NCI-H1417 (cell line): ENCODE results near the gene GJD3.
"Not testable (repeated sequence)": the region's sequence is repeated elsewhere in the genome, so short reads cannot be mapped to it uniquely, and the experiment has no call there.

ENCODE experiments used
- DNase-seq, 3 experiments: peaks; one replicate each; lab custom pipeline; 2025; lab: John Stamatoyannopoulos, UW

Gene GJD3

GRCh38 chr17:40367728-40368127, 3.2 kb upstream of the GJD3 start:
- not testable (repeated sequence) for DNase-seq

DNA sequence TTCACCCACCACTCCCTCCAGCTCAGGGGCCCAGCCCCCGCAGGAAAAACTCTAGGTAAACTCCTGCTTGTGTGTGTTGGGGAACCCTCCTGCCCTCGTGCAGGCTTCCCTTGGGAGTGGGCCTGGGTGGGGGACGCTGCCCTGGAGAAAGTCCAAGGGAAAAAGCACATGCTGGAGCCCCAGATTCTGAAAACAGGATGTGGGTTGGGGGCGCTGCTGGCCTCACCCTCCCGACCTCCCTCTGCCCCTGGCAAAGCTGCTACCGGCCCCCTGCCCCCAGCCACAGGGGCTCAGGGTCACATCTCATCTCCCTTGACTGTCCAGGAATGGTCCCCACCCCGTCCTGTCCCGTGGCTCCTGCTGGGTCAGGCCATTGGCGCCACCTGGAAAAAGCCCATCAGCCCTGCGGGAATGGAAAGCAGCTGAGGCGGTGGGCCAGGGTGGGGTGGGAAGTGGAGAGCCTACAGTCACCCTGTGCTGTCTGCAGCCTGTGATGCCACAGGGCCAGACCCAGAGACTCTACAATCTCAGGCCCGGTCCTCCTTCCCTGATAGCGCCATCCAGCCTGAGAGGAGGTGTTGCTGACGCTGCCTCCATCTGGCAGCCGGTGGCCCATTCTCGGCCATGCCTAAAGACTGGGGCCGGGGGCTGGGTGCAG, 2.5 kb upstream of the GJD3 start:
- DNase-seq = no peak

DNA sequence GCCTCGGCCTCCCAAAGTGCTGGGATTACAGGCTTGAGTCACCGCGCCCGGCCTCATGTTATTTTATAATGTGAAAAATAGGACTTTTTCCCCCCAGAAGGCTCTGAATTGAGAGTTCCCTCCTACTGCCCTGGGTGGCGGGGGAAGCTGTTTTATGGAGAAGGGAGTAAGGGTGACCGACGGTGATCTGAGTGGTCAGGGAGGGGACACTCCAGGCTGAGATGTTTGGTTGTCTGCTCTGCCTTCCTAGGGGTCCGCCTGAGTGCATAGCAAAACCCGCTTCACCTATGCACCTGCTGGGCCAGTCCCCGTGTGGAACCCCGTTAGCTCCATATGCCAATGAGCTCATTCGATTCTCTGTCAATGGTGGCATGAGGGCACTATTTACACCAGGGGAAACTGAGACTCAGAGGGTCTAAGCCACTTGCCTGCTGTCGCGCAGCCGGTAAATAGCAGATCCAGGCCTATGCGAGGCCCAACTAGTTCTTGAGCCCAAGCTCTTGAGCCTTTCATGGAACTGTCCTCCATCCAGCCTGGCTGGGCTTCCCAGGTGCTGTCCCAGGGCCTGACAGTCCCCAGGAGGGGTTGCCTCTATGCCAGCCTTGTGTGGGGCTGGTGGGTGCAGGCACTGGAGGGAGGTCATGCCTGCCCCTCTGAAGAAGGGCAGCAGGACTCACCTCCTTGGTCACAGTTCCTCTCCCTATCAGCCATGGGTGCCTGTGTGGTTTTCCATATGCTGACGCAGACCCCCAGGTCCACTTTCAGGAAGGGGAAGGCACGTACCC, 1.7 kb upstream of the GJD3 start:
- DNase-seq = no peak

- DNase-seq = no peak
Measured at GRCh38 chr17:40364906-40365305, 369 bp upstream of the GJD3 start.

DNA sequence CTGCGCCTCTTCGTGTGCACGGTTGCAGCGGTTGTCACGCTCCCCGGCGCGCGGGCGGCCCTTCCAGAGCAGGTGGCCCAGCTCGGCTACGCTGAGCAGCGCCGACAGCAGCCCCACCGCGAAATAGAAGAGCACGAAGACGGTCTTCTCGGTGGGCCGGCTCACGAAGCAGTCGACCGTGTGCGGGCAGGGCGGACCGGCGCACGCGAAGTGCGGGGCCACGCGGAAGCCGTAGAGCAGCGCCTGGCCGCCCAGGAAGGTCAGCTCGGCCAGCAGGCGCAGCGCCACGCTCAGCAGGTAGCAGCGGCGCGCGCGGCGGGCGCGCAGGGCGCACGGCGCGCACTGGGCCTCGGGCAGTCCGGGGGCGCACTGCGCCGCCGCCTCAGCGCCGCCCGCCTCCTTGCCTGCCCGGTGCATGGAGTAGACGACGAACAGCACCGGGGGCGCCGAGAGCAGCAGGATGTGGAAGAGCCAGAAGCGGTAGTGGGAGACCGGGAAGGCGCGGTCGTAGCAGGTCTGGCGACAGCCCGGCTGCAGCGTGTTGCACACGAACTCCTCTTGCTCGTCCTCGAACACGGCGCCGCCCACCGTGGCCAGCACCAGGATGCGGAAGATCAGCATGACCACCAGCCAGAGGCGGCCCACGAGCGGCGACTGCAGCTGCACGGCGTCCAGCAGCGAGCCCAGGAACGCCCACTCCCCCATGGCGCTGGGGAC, 1.3 kb downstream of the GJD3 start:
- DNase-seq = peak; percentile 16 to 76 (median 68)

DNA sequence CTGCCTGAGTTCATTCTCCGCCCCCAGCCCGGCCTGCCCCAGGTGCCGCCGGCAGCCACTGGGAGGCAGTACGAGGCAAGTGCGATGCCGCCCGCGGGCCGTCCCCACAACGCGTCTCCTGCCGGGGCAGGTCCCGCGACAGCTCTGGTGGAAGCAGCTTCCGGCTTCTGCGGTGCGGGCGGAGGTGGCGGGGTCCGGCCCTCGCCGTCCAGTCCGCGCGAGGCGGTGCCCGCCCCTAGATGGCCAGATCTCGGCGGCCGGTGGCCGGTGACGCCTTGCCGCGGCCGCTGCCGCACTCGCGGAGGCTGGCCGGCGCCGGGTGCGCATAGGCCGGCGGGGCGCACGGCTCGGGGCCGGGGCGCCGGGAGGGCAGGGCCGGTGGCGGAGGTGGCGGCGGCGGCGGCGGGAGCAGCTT, 1.8 kb downstream of the GJD3 start:
- peak; percentile 49 to 69 (median 66) for DNase-seq

DNA sequence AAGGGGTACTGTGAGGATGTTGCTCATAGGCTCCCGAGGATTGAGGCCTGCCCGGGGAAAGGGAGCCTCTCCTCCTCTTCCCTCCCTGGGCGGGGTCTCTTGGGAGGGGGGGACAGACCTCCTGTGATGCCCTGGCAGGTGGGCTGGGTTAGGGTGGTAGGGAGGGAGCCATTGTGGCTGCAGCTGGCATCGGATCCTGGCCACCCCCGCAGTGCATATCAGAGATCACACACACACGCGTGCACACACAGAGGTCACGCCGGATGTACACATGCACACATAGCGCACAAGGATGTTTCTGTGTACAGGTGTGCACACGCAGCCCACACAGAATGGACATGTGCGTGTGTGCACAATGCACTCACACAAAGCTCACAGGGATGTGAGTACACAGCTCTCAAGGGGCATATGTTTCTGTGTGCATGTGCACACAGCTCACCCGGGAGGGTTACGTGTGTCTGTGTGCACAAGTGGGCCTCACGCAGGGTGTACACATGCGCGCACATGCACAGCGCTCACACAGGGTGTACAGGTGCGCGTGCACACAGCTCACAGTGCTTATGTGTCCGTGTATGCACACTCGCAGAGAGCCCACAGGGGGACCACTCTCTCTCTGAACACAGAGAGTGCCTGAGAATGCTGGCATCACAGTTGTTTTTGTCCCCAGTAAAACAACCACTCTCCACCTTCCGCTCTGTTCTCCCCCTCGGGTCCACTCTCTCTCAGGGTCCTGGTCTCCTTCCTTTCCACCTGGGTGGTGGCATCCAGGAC, 2.4 kb downstream of the GJD3 start:
- no peak for DNase-seq

DNA sequence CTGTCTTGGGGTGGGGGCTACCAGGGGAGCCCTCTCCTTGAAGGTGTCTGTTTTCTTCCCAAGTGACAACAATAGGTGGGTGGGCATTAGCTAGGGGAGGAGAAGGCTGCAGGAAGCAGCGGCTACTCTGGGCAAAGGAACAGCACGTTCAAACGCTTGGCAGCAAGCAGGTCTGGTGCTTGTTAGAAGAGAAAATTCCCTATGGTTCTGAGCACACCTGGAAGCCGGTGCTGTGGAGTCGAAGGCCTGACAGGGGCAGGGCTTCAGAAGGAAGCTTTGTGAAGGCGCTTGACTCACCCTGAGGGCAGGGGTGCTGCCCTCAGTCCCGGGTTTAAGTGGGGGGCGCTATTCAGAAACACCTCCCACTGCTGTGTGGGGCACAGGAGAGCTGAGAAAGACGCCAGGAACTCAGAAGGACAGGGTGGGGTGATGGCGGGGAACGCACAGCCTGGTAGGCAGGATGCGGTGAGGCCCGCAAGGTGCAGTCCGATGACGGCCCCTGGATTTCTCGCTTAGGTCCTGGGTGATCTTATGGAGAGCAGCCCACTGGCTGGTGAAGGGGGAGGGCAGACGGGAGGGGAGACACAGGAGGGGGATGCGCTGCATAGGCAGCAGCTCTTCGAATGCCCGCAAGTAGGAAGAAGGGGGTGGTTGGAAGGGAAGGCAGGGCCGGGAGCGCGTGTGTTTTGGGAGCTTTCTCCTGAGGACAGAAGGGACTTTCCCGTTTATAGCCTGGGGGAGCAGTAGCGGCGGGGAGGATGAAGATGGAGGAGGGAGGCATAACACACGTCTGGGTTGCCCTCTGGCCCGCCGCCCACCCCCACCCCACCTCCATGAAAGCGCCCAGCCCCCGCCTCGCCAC, 3.2 kb downstream of the GJD3 start:
- no peak for DNase-seq

GRCh38 chr17:40360091-40360490, 4.4 kb downstream of the GJD3 start:
- no peak for DNase-seq

- peak; percentile 75 to 90 (median 84) for DNase-seq
Measured at GRCh38 chr17:40358323-40359038, 6.1 kb downstream of the GJD3 start.

DNA sequence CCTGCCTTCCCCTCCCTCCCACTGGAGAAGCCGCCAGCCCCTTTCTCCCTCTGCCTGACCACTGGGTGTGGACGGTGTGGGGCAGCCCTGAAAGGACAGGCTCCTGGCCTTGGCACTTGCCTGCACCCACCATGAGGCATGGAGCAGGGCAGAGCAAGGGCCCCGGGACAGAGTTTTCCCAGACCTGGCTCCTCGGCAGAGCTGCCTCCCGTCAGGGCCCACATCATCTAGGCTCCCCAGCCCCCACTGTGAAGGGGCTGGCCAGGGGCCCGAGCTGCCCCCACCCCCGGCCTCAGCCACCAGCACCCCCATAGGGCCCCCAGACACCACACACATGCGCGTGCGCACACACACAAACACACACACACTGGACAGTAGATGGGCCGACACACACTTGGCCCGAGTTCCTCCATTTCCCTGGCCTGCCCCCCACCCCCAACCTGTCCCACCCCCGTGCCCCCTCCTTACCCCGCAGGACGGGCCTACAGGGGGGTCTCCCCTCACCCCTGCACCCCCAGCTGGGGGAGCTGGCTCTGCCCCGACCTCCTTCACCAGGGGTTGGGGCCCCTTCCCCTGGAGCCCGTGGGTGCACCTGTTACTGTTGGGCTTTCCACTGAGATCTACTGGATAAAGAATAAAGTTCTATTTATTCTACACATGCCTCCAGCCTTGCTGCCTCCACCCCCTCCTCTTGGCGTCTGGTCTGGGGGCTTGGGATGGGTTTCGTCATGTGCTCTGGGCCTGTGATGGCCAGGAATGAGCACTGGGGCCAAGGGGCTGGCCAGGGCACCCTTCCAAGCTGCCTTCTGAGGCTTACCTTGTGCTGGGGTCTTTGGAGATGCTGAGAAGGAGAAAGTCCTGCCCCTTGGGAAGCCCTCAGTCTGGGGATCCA, 7.3 kb downstream of the GJD3 start:
- no peak for DNase-seq

DNA sequence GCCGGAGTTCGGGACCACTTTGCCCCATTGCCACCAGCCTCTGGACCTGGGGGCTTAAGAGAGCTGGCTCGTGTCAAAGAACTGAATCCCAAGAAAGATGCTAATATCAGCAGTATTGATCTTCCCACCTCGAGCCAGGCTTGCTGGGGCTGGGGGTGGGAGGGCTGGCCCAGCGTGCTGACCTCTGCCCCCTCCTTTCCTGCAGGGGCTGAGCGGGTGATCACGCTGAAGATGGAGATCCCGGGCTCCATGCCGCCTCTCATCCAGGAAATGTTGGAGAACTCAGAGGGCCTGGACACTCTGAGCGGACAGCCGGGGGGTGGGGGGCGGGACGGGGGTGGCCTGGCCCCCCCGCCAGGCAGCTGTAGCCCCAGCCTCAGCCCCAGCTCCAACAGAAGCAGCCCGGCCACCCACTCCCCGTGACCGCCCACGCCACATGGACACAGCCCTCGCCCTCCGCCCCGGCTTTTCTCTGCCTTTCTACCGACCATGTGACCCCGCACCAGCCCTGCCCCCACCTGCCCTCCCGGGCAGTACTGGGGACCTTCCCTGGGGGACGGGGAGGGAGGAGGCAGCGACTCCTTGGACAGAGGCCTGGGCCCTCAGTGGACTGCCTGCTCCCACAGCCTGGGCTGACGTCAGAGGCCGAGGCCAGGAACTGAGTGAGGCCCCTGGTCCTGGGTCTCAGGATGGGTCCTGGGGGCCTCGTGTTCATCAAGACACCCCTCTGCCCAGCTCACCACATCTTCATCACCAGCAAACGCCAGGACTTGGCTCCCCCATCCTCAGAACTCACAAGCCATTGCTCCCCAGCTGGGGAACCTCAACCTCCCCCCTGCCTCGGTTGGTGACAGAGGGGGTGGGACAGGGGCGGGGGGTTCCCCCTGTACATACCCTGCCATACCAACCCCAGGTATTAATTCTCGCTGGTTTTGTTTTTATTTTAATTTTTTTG, 8.5 kb downstream of the GJD3 start:
- no peak for DNase-seq

- peak; percentile 2 to 60 (median 33) for DNase-seq
Measured at GRCh38 chr17:40355123-40355803, 9.3 kb downstream of the GJD3 start.

DNA sequence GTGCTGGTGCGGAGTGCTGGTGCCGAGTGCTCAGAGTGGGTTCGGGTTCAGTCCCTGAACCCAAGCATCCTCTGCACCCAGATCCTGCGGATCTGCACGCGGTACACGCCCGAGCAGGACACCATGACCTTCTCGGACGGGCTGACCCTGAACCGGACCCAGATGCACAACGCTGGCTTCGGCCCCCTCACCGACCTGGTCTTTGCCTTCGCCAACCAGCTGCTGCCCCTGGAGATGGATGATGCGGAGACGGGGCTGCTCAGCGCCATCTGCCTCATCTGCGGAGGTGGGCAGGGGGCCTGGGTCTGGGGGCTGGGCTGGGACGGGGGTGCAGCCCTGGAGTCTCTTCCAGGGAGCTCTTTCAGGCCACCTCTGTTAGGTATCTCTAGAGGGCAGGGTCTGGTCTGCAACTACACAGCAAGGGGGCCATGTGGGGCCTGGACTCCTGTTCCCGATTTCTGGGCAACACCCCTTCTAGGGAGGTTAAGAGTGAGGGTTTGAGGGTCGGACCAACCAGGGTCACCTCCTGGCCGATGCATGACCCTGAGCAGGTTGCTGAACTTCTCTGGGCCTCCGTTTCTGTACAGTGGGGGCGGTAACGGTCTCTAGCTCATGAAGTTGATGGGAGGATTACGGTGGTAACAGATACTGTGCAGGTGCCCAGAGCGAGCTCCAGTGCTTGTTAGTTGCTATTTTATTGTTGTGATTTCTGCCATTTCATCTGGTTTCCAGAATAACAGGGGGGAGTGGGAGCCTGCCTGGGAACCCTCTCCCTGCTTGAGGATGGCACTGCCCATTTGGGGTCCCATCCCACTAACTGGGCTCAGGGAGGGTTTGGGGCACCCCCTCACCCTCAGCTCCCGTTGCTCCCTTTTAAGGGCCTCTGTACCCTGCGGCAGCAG, 10.1 kb downstream of the GJD3 start:
- no peak for DNase-seq

GRCh38 chr17:40352779-40353394, 11.7 kb downstream of the GJD3 start:
- peak in 1 of 3 experiments; percentile 26 for DNase-seq

GRCh38 chr17:40352237-40352778, 12.2 kb downstream of the GJD3 start:
- no peak for DNase-seq
